H1 (cell line): ENCODE data around the gene DHCR24. TPM values are rescaled to one million over a fixed set of nuclear protein-coding genes. Genes with fewer than 3 reads are reported as not detected.

Experiments
- CTCF ChIA-PET: fragments of 300-600 bp; sonication (Branson Sonifier 250); formaldehyde crosslinking; loops from one replicate; lab custom pipeline; 2021; ENCODE audit not compliant: partially characterized antibody; lab: Charles Lee
- POLR2A ChIA-PET: fragments of 300-600 bp; sonication (Branson Sonifier 250); formaldehyde crosslinking; loops from one replicate; lab custom pipeline; 2021; ENCODE audit warnings: inconsistent platforms; ENCODE audit not compliant: partially characterized antibody; lab: Charles Lee
- DNase-seq, 2 experiments: peaks; one replicate each; pipeline versions ENCODE4 v3.0.0 to v3.0.0-alpha.2; 2010 to 2022; ENCODE audit warnings: low spot score in 2 of 2, low read depth in 1 of 2, mixed read lengths in 1 of 2
- FAIRE-seq: peaks from 2 replicates; lab custom pipeline; 2011; peaks lifted over from hg19 to GRCh38; lab: Jason Lieb, UNC
- H2AFZ ChIP-seq: 2 replicates; pipeline ENCODE4 v1.8.1; 2012; ENCODE audit warnings: low read length, inconsistent platforms
- H2AK5ac ChIP-seq: 2 replicates; pipeline ENCODE4 v1.6.1; 2013; ENCODE audit warnings: low read depth, low read length
- H2BK120ac ChIP-seq: replicated peaks from 2 replicates; pipeline ENCODE3; 2013; ENCODE audit warnings: low read depth, low read length, inconsistent platforms
- H2BK12ac ChIP-seq: 2 replicates; pipeline ENCODE4 v1.6.1; 2013; ENCODE audit warnings: low read depth, low read length
- H2BK15ac ChIP-seq: 2 replicates; pipeline ENCODE4 v1.6.1; 2013; ENCODE audit warnings: low read length
- H2BK20ac ChIP-seq: 2 replicates; pipeline ENCODE4 v1.6.1; 2013; ENCODE audit warnings: low read length
- H2BK5ac ChIP-seq: 2 replicates; pipeline ENCODE4 v1.6.1; 2013; ENCODE audit warnings: low read depth, low read length
- H3K14ac ChIP-seq: 2 replicates; pipeline ENCODE4 v1.6.1; 2013; ENCODE audit warnings: inconsistent platforms; ENCODE audit not compliant: insufficient read length
- H3K18ac ChIP-seq: 2 replicates; pipeline ENCODE4 v1.6.1; 2013; ENCODE audit warnings: low read length; ENCODE audit errors: extremely low read depth
- H3K23ac ChIP-seq: 2 replicates; pipeline ENCODE4 v1.6.1; 2013; ENCODE audit warnings: inconsistent platforms; ENCODE audit not compliant: insufficient read length
- H3K23me2 ChIP-seq: 2 replicates; pipeline ENCODE4 v1.6.1; 2013; ENCODE audit warnings: low read depth, low read length
- H3K27ac ChIP-seq: 2 replicates; pipeline ENCODE4 v1.6.1; 2011; ENCODE audit warnings: low read depth, low read length, inconsistent platforms
- H3K27me3 ChIP-seq, 4 experiments: replicated peaks in 1 of 4; 1 replicate in 1 of 4; 2 replicates in 3 of 4; pipeline versions ENCODE4 v1.6.1 to v1.8.1; 2011 to 2013; ENCODE audit warnings: low read length in 3 of 4, mild to moderate bottlenecking in 3 of 4, inconsistent platforms in 2 of 4, mixed read lengths in 2 of 4, moderate library complexity in 1 of 4; ENCODE audit not compliant: control insufficient read depth in 3 of 4, insufficient read depth in 3 of 4; ENCODE audit errors: extremely low read depth in 1 of 4
- H3K36me3 ChIP-seq, 4 experiments: 2 replicates each; pipeline versions ENCODE4 v1.6.1 to v1.8.1; 2011 to 2013; ENCODE audit warnings: mild to moderate bottlenecking in 4 of 4, low read length in 3 of 4, moderate library complexity in 2 of 4, control low read depth in 1 of 4, inconsistent platforms in 1 of 4; ENCODE audit not compliant: insufficient read depth in 4 of 4, control insufficient read depth in 2 of 4
- H3K4ac ChIP-seq: replicated peaks from 2 replicates; pipeline ENCODE3; 2013; ENCODE audit warnings: low read length, low read depth, mixed read lengths, inconsistent platforms; ENCODE audit not compliant: insufficient read length
- H3K4me1 ChIP-seq, 4 experiments: replicated peaks in 1 of 4; 1 replicate in 1 of 4; 2 replicates in 3 of 4; pipeline versions ENCODE4 v1.6.1 to v1.8.1; 2011 to 2013; ENCODE audit warnings: low read length in 3 of 4, inconsistent platforms in 2 of 4, mixed read lengths in 1 of 4; ENCODE audit not compliant: insufficient read depth in 4 of 4, control insufficient read depth in 3 of 4
- H3K4me2 ChIP-seq, 2 experiments: 2 replicates each; pipeline versions ENCODE4 v1.6.1 to v1.8.1; 2011 to 2013; ENCODE audit warnings: low read depth in 2 of 2, low read length in 2 of 2, control low read depth in 1 of 2, inconsistent platforms in 1 of 2, mild to moderate bottlenecking in 1 of 2; ENCODE audit not compliant: insufficient read depth in 1 of 2
- H3K4me3 ChIP-seq, 4 experiments: fragments of 200-600, 300-600 bp in 1 of 4; sonication (generic), shearing (Covaris generic), sonication (Bioruptor Twin) in 1 of 4; 2 replicates each; pipeline versions ENCODE4 v1.5.1 to v1.8.1; 2011 to 2016; ENCODE audit warnings: low read length in 4 of 4, low read depth in 3 of 4, control low read depth in 2 of 4, inconsistent platforms in 2 of 4, mild to moderate bottlenecking in 2 of 4, mixed read lengths in 1 of 4, moderate library complexity in 1 of 4; ENCODE audit not compliant: insufficient read depth in 2 of 4; ENCODE audit errors: extremely low read depth in 1 of 4
- H3K56ac ChIP-seq: replicated peaks from 2 replicates; pipeline ENCODE3; 2013; ENCODE audit warnings: low read depth, mild to moderate bottlenecking, mixed read lengths, low read length, inconsistent platforms; ENCODE audit not compliant: insufficient read length
- H3K79me1 ChIP-seq: 2 replicates; pipeline ENCODE4 v1.6.1; 2013; ENCODE audit warnings: low read depth, low read length, control low read depth
- H3K79me2 ChIP-seq, 2 experiments: 2 replicates each; pipeline versions ENCODE4 v1.6.1 to v1.8.1; 2012 to 2013; ENCODE audit warnings: low read length in 2 of 2, mild to moderate bottlenecking in 2 of 2, inconsistent platforms in 1 of 2; ENCODE audit not compliant: insufficient read depth in 2 of 2, control insufficient read depth in 1 of 2
- H3K9ac ChIP-seq, 4 experiments: replicated peaks in 1 of 4; 1 replicate in 1 of 4; 2 replicates in 3 of 4; pipeline versions ENCODE4 v1.6.1 to v1.8.1; 2011 to 2013; ENCODE audit warnings: low read depth in 3 of 4, low read length in 3 of 4, control low read depth in 2 of 4, mild to moderate bottlenecking in 2 of 4, moderate library complexity in 2 of 4, inconsistent platforms in 1 of 4; ENCODE audit errors: extremely low read depth in 1 of 4
- H3K9me3 ChIP-seq, 2 experiments: 2 replicates each; pipeline versions ENCODE4 v1.6.1 to v1.8.1; 2012 to 2013; ENCODE audit warnings: mild to moderate bottlenecking in 2 of 2, moderate library complexity in 2 of 2, control low read depth in 1 of 2, inconsistent platforms in 1 of 2, low read depth in 1 of 2, low read length in 1 of 2, mixed read lengths in 1 of 2; ENCODE audit not compliant: insufficient read depth in 2 of 2
- H4K20me1 ChIP-seq, 2 experiments: replicated peaks in 1 of 2; 2 replicates each; pipeline versions ENCODE3 to v1.8.1; 2011 to 2013; ENCODE audit warnings: inconsistent platforms in 2 of 2, low read length in 2 of 2, mild to moderate bottlenecking in 1 of 2; ENCODE audit not compliant: insufficient read depth in 2 of 2, control insufficient read depth in 1 of 2
- H4K5ac ChIP-seq: 2 replicates; pipeline ENCODE4 v1.6.1; 2013; ENCODE audit warnings: low read length, low read depth, mixed read lengths, inconsistent platforms; ENCODE audit not compliant: insufficient read length
- H4K8ac ChIP-seq: 2 replicates; pipeline ENCODE4 v1.8.0; 2013; ENCODE audit warnings: mild to moderate bottlenecking, moderate library complexity, low read length, inconsistent platforms; ENCODE audit not compliant: insufficient read depth; ENCODE audit errors: extremely low read depth
- H4K91ac ChIP-seq: replicated peaks from 2 replicates; pipeline ENCODE3; 2013; ENCODE audit warnings: low read length, mixed read lengths, inconsistent platforms; ENCODE audit not compliant: insufficient read length
- NRF1 ChIP-seq: IDR thresholded peaks from 2 replicates; pipeline ENCODE4 v1.6.1; 2011; ENCODE audit warnings: mild to moderate bottlenecking, low read depth, low read length, improper control_type of control experiment
- WGBS, 2 experiments: shearing (Covaris generic) in 1 of 2; methylation state at CpG; one replicate each; pipeline versions ENCODE4 v1.1.6 to v1.1.7; 2013 to 2015; ENCODE audit warnings: low lambda C conversion rate in 2 of 2, mixed read lengths in 2 of 2, inconsistent platforms in 1 of 2, low coverage in 1 of 2, missing lambda C conversion rate in 1 of 2; ENCODE audit not compliant: insufficient replicate concordance in 2 of 2, insufficient coverage in 1 of 2, insufficient read length in 1 of 2; ENCODE audit errors: extremely low coverage in 1 of 2, missing lambda C conversion rate in 1 of 2; 5-methylcytosine and 5-hydroxymethylcytosine counted together
- polyA plus RNA-seq, 7 experiments: library from polyadenylated mRNA; depleted of rRNA in 3 of 7; stranded (reverse) in 5 of 7; unstranded in 2 of 7; fragments of >200 nt in 5 of 7; fragments of 200-250 nt in 2 of 7; gene quantifications; 1 replicate in 5 of 7; 2 replicates in 1 of 7; 4 replicates in 1 of 7; pipeline versions ENCODE4 v1.2.1 to v1.2.3, GENCODE V29; 2011 to 2013; ENCODE audit warnings: missing spikeins in 2 of 7, mixed read lengths in 2 of 7
- total RNA-seq: library from RNA; stranded (reverse); fragmentation: NEBNext Ultra II Directional; extraction: Animal tissue kit (Norgen Biotek cat#: 25700); gene quantifications from 2 replicates; pipeline ENCODE4 v1.2.1, GENCODE V29; 2021

DHCR24 gene
- total and polyA plus RNA-seq, 2 of the 8 experiments (the other 6 are each of a cell fraction or from before 2014, with no cell fraction given): 370 to 419 TPM

- Histone ChIP-seq H3K23ac (no peak overlapping the region), H3K4ac (no peak overlapping the region), H3K56ac (no peak overlapping the region), H3K4me3 (no peak overlapping the region), H4K8ac (no peak overlapping the region), H2AFZ (no peak overlapping the region), H3K79me1 (no peaks in the 10 kb centered on the region), H4K91ac (no peak overlapping the region), H3K23me2 (no peaks in the 10 kb centered on the region; the same call in 1 of the 2 replicates), H2BK120ac (no peak overlapping the region), H2BK12ac (no peak overlapping the region), H3K14ac (no peak overlapping the region), H3K36me3 (no peaks in the 10 kb centered on the region), H3K9ac (no peak overlapping the region), H2BK5ac (no peak overlapping the region), H3K27me3 (no peaks in the 10 kb centered on the region), H3K4me2 (no peak overlapping the region), H4K5ac (no peak overlapping the region), H3K27ac (no peak overlapping the region), H2AK5ac (no peak overlapping the region), H3K9me3 (0 out of 4 replicates have a peak, but pooled peaks cover 0 to 4% of the 10 kb centered on the region in 2 experiments), H2BK15ac (no peak overlapping the region), H2BK20ac (no peak overlapping the region), H3K79me2 (no peaks in the 10 kb centered on the region), H3K18ac (no peak overlapping the region), H4K20me1 (no peaks in the 10 kb centered on the region), H3K4me1 (no peaks in the 10 kb centered on the region)
- 88% methylated on average over 6 of the region's 6 CpGs; no CpG with 5 or more reads in 1 of the 2 experiments for WGBS, 2 experiments
- CTCF ChIA-PET: interaction anchor here (0.7 to 1.3 kb wide), 6 partner anchors 9 to 103 kb away, joined by 3 to 4 read pairs (median 3); no protein-coding TSS in a partner anchor
- POLR2A ChIA-PET: no interaction called here
- FAIRE-seq (no peak), DNase-seq (no peak)
- no peak for TF ChIP-seq NRF1
These were observed 32.7 kb upstream of the DHCR24 start for GRCh38 chr1:54919367-54920359.
